GM18499 (cell line): ENCODE results near the gene PTH2R.

Source experiments
- ATAC-seq: cut with Tn5 transposase; IDR thresholded peaks from one replicate; pipeline ENCODE4 v1.9.1; 2021; ENCODE audit warnings: moderate number of reproducible peaks; ENCODE audit not compliant: insufficient read depth, unreplicated experiment

The PTH2R gene

DNA sequence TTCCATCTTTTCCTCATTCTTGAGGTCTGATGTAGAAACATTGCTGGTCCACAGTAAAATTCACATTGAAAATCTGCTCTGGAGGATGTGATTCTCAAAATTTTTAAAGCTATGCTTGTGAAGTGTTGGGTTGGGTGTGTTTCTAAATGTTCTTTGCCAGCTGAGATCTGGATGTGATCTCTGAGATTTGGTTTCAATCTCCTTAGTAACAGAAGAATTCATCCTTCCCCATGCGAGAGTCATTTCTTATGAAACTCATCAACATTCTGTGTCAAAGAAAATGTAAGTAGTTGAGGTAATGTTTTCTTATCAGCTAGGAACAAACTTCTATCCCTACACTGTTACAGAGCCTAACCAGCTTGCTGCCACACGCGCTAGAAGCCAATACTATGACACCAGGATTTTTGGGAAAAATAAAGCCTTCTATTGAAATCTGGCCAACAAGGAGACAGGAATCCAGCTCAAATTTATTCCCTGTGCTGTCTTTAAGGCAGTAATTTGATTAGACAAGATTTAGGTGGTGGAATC, 134.9 kb downstream of the PTH2R start:
- no peak for ATAC-seq

DNA sequence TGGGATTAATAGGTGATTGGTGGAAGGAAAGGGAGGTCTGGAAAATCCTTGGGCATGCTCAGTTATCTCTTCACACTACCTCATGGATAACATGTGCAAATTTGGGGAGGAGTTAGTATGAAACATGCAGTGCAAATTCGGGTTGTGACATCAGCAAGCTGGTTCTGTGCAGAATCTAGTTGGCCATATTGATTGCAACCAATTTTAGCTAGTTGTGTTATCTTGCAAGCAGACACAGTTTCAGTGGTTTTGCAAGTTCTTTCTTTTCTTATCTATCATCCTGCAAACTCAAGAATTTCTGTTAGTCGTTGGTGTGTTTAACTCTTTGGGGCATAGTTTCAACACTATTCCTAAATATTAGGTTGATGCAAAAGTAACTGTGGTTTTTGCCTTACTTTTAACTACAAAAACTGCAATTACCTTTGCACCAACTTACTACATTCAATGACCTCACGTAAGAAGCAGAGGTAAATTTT, 135.4 kb downstream of the PTH2R start:
- no peak for ATAC-seq

DNA sequence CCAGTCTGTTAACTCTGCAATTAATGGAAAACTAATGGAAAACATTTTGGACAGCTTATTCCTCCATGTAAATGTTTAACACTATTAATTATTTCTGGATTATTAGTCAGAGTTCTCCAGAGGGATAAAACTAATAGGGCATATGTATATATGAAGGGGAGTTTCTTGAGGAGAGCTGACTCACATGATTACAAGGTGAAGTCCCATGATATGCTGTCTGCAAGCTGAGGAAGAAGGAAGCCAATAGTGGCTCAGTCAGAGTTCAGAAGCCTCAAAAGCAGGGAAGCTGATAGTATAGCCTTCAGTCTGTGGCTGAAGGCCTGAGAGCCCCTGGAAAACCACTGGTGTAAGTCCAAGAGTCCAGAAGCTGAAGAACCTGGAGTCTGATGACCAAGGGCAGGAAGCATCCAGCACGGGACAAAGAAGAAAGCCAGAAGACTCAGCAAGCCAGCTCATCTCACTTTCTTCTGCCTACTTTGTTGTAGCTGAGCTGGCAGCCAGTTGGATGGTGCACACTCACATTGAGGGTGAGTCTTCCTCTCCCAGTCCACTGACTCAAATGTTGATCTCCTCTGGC, 136.0 kb downstream of the PTH2R start:
- no peak for ATAC-seq
